ENCODE data around the gene APBB2.

The APBB2 gene

GRCh38 chr4:40870150-40870549 is 344.2 kb downstream of the APBB2 start:
- no peak for DNase-seq (ENCODE audit: low read depth, low spot score)

GRCh38 chr4:40865696-40866095 is 348.6 kb downstream of the APBB2 start:
- no peak for DNase-seq (ENCODE audit: low read depth, low spot score)
- no peak overlapping the region for H3K4me3 ChIP-seq (ENCODE audit: low read length)

More at GRCh38 chr4:40870150-40870549, 344.2 kb downstream of the APBB2 start:
- H3K4me3 ChIP-seq (ENCODE audit: low read length) = no peak overlapping the region

GRCh38 chr4:40864531-40864930 is 349.8 kb downstream of the APBB2 start:
- H3K4me3 ChIP-seq (ENCODE audit: low read length) = no peak overlapping the region
- DNase-seq (ENCODE audit: low read depth, low spot score) = no peak

- no peak for DNase-seq (ENCODE audit: low read depth, low spot score)
- no peak overlapping the region for H3K4me3 ChIP-seq (ENCODE audit: low read length)
These were observed 355.4 kb downstream of the APBB2 start for GRCh38 chr4:40858962-40859361.

GRCh38 chr4:40857956-40858355 is 356.4 kb downstream of the APBB2 start:
- no peak for DNase-seq (ENCODE audit: low read depth, low spot score)

GRCh38 chr4:40856840-40857362 is 357.4 kb downstream of the APBB2 start:
- H3K4me3 ChIP-seq (ENCODE audit: low read length) = peak overlapping the region; percentile 66
- peak; percentile 47 for DNase-seq (ENCODE audit: low read depth, low spot score)

More at GRCh38 chr4:40857956-40858355, 356.4 kb downstream of the APBB2 start:
- H3K4me3 ChIP-seq (ENCODE audit: low read length) = no peak overlapping the region

- H3K4me3 ChIP-seq (ENCODE audit: low read length) = peak overlapping the region; percentile 66
- no peak for DNase-seq (ENCODE audit: low read depth, low spot score)
These were observed 358.0 kb downstream of the APBB2 start for GRCh38 chr4:40856277-40856839.

- DNase-seq (ENCODE audit: low read depth, low spot score) = no peak
- no peak overlapping the region for H3K4me3 ChIP-seq (ENCODE audit: low read length)
These were observed 363.8 kb downstream of the APBB2 start for GRCh38 chr4:40850496-40850895.

GRCh38 chr4:40848940-40849339 is 365.4 kb downstream of the APBB2 start:
- H3K4me3 ChIP-seq (ENCODE audit: low read length) = no peak overlapping the region
- DNase-seq (ENCODE audit: low read depth, low spot score) = no peak

- no peak for DNase-seq (ENCODE audit: low read depth, low spot score)
- H3K4me3 ChIP-seq (ENCODE audit: low read length) = no peak overlapping the region
These were observed 366.1 kb downstream of the APBB2 start for GRCh38 chr4:40848251-40848650.

- no peak overlapping the region for H3K4me3 ChIP-seq (ENCODE audit: low read length)
- DNase-seq (ENCODE audit: low read depth, low spot score) = no peak
These were observed 367.8 kb downstream of the APBB2 start for GRCh38 chr4:40846532-40846931.

- DNase-seq (ENCODE audit: low read depth, low spot score) = no peak
- no peak overlapping the region for H3K4me3 ChIP-seq (ENCODE audit: low read length)
These were observed 369.0 kb downstream of the APBB2 start for GRCh38 chr4:40845154-40845835.

- no peak overlapping the region for H3K4me3 ChIP-seq (ENCODE audit: low read length)
- no peak for DNase-seq (ENCODE audit: low read depth, low spot score)
These were observed 370.1 kb downstream of the APBB2 start for GRCh38 chr4:40844261-40844660.

GRCh38 chr4:40843696-40844095 is 370.6 kb downstream of the APBB2 start:
- peak; percentile 26 for DNase-seq (ENCODE audit: low read depth, low spot score)
- no peak overlapping the region for H3K4me3 ChIP-seq (ENCODE audit: low read length)

GRCh38 chr4:40842725-40843423 is 371.5 kb downstream of the APBB2 start:
- no peak overlapping the region for H3K4me3 ChIP-seq (ENCODE audit: low read length)
- DNase-seq (ENCODE audit: low read depth, low spot score) = no peak

- no peak for DNase-seq (ENCODE audit: low read depth, low spot score)
- no peak overlapping the region for H3K4me3 ChIP-seq (ENCODE audit: low read length)
These were observed 372.0 kb downstream of the APBB2 start for GRCh38 chr4:40842318-40842717.

GRCh38 chr4:40840985-40841571 is 373.3 kb downstream of the APBB2 start:
- peak; percentile 76 for DNase-seq (ENCODE audit: low read depth, low spot score)
- H3K4me3 ChIP-seq (ENCODE audit: low read length) = no peak overlapping the region

GRCh38 chr4:40840255-40840984 is 373.9 kb downstream of the APBB2 start:
- no peak overlapping the region for H3K4me3 ChIP-seq (ENCODE audit: low read length)
- DNase-seq (ENCODE audit: low read depth, low spot score) = no peak

GRCh38 chr4:40838742-40839141 is 375.6 kb downstream of the APBB2 start:
- DNase-seq (ENCODE audit: low read depth, low spot score) = no peak
- H3K4me3 ChIP-seq (ENCODE audit: low read length) = no peak overlapping the region

Data from Jurkat, Clone E6-1 (cell line).